Stimulated activated CD4-positive, alpha-beta T cell treated with anti-CD3 and anti-CD28 coated beads, Interleukin-15, amount 100 ng/mL, for 48 hours (primary cell): ENCODE results near the gene FANCL.
"Not testable (repeated sequence)": the region's sequence is repeated elsewhere in the genome, so short reads cannot be mapped to it uniquely, and the experiment has no call there.

Experiments
- DNase-seq, 2 donors: peaks; one replicate each; pipeline ENCODE4 v3.0.0-alpha.2; 2020; ENCODE audit warnings: low read depth in 2 of 2

FANCL gene

DNA sequence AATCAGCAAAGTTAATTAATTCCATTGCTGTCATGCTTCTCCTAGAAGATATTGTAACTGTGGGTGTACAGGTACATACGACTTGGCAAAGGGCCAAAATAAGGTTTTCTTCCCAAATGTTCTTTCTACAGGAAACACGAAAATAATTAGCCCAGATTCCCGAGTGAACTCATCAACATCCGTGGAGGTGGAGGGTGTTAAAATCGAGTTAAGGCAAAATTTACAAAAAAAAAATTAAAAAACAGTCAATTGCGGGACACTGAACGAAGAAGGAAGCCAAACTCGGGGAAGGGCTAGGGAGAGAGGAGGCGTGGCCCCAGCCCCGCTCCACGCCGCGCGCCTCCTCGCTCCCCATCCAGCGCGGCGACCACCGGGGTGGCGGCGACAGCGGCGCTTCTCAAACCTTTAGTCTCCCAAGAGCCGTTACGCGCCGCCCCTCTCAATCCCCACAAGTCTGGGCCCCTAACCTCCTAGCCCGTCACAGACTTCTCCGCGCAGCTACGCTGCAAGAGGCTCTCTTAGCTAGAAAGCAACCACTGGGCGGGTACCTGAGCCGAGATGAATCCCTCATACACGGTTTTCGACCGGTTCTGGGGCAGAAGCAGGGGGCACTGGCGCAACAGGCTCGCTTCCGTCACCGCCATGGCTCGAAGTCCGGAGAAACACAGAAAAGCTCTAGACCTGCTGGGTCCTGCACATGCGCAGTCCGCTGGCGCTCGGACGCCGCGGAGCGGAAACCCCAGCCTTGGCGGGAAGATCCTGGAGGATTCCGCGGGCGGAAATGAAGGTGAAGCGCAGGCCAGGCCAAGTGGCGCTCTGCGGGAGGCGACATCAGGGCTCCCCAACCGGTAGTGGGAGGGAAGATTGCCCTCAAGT, at the start of gene FANCL:
TSS of gene FANCL (minus strand) at position 656 of the 876 bp plus-strand sequence. CDS start at position 644, 12 bp downstream.
- peak; percentile 66 to 68 for DNase-seq

DNA sequence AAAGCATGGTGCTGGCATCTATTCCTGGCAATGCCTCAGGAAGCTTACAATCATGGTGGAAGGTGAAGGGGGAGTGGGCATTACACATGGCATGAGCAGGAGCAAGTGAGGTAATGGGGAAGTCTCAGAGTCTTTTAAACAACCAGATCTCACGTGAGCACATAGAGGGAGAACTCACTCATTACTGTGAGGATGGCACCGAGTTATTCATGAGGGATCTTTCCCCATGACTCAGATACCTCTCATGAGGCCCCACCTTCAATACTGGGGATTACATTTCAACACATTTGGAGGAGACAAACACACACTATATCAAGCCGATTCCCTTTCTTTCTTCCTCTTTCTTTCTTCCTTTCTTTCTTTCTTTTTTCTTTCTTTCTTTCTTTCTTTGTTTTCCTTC, 47.9 kb upstream of the FANCL start:
- no peak for DNase-seq

DNA sequence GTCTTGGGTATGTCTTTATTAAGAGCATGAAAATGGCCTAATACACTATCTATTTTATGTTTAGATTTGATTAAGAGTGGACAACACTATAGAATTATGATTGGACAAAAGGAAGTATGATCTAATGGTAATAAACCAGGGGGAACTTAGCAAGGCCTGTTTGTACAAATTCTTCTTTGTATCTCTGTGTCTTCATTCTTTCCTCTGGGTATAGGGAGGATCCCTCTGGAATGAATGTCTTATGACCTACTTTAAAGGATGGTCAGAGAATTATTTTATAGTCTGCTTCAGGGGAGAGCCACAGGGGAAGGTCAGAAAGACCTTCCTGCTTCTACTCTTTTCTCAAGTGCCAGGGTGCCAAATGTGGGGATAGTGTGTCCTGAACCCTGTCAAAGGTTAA, 42.8 kb upstream of the FANCL start:
- no peak for DNase-seq

DNA sequence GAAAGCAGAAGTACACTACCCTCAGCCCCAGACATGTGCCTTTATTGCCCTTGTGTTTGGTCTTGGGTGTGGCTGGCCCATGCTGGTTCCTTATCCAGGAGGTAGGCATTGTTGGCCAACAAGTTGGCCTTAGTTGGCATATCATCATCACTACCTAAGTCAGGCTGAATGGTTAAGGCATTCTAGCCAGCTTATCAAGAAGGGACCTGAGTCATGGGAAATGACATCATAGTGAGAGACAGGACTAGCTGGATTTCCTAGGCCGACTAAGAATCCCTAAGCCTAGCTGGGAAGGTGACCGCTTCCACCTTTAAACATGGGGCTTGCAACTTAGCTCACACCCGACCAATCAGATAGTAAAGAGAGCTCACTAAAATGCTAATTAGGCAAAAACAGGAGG, 34.0 kb upstream of the FANCL start:
- DNase-seq = not testable (repeated sequence)

DNA sequence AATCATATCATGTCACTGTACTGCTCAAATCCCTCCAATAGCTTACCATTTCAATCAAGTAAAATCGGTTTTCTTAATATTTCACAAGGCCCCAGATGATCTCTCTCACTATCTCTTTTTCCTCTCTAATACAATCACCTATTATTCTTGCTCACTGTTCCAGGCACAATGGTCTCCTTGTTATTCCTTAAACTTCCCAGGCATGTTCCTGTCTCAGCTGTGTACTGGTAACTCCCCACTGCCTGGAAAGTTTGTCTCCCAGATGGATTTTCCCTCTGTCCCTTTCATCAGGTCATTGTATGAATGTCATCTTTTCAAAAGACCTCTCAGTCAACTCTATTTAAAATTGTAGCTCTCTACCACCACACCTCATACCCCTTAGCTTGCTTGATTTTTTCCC, 30.7 kb upstream of the FANCL start:
- DNase-seq = no peak

DNA sequence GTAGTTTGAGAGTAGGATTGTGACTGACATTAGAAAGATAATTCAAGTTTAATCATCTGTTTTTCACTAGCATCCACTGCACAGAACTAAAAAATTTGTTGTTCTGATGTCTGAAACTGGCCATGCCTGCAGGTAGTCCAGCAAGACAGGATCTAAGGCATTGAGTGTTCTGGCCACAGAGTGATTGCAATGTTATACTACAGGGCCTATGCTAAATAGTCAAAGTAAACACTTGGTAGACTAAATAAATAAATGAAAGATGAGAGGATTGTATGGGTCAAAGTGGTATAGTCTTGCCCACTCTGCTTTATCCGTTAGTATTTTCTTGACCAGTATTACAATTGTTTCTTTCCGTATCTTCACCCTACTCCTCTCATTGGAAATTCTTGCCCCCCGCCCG, 27.6 kb upstream of the FANCL start:
- no peak for DNase-seq

DNA sequence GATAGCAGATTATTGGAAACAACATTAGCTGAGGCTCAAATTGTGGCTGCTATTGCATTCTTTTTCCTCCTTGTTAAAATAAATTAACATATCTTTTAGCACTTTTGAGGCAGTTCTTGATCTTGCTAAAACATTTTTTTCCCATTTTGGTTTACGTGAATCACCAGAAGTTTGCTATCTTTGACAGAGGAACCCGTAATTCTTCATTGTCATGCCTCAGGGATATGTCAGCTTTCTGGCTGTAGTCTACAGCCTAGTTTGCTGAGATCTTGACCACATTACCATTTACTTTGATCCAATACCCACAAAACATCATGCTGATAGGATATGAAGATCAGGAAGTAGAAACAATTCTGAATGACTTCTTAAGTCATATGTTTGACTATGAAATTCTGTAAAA, 25.1 kb upstream of the FANCL start:
- DNase-seq = no peak

DNA sequence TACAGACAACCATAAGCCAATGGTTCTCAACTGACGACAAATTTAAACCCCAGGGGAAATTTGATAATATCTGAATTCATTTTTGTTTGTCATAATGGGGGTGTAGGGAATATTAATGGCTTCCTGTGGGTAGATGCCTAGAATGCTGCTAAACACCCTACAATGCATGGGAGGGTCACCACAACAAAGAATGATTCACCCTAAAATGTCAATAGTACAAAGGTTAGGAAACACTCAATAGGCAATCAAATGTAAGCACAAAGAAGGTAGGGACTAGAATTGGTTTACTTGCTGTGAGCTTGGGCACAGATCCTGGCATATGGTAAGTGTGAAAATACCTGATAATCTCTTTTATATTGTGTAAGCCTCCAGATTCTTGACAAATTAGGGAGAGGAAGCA, 20.1 kb upstream of the FANCL start:
- DNase-seq = no peak

DNA sequence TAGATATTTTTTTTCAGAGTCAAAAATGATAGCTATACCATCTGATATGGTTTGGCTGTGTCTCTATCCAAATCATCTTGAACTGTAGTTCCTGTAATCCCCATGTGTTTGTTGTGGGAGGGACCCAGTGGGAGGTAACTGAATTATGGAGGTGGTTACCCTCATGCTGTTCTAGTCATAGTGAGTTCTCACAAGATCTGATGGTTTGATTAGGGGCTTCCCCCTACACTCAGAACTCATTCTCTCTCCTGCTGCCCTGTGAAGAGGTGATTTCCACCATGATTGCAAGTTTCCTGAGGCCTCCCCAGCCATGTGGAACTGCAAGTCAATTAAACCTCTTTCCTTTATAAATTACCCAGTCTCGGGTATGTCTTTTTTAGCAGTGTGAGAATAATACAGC, 17.3 kb upstream of the FANCL start:
- DNase-seq = peak; percentile 13 to 19

DNA sequence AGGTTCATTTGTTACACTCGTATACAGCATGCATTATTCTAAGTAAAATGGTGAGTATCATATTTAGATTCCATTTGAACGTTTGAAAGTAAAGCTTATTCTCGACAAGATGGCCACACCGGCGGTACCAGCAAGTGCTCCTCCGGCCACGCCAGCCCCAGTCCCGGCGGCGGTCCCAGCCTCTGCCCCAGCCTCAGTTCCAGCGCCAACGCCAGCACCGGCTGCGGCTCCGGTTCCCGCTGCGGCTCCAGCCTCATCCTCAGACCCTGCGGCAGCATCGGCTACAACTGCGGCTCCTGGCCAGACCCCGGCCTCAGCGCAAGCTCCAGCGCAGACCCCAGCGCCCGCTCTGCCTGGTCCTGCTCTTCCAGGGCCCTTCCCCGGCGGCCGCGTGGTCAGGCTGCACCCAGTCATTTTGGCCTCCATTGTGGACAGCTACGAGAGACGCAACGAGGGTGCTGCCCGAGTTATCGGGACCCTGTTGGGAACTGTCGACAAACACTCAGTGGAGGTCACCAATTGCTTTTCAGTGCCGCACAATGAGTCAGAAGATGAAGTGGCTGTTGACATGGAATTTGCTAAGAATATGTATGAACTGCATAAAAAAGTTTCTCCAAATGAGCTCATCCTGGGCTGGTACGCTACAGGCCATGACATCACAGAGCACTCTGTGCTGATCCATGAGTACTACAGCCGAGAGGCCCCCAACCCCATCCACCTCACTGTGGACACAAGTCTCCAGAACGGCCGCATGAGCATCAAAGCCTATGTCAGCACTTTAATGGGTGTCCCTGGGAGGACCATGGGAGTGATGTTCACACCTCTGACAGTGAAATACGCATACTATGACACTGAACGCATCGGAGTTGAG, 10.4 kb upstream of the FANCL start:
- not testable (repeated sequence) for DNase-seq

DNA sequence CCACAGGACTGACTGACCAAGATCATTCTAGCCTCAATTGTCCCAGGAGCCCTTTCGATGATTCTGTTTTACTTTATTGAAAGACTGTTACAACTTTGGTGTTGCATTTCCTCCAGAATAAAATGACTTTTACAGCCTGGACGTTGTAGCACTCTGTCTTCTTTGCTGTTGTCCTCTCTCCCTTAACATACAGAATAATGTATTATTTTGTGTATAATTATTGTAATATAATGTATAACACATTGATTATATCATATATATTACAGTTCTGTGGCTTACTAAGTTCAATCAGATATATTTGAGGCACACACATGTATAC, 380 bp upstream of the FANCL start:
- DNase-seq = no peak

DNA sequence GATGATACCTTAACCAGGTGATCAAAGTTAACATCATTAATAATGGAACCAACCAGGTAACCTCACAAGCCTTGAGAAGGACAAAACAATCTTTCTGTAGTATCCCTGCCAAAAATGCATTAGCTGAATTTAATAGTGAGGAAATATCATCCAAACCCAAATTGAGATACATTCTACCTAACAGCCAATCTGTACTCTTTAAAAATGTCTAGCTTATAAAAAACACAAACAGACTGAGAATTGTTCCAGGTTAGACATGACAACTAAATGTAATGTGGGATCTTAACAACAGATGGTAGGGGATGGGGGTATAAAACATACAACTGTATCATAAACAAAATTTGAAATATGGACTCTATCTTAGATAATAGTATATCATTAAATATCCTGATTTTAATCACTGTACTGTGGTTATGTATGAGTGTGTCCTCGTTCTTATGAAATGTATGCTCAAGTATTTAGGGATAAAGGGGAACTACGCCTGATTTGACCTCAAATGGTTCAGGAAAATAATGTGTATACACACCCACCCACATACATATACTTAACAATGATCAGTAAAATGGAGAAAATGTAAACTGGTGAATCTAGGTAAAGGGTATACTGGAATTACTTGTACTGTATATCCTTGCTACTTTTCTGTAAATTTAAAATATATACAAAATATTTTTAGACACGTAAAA, 1.7 kb downstream of the FANCL start:
- no peak for DNase-seq

DNA sequence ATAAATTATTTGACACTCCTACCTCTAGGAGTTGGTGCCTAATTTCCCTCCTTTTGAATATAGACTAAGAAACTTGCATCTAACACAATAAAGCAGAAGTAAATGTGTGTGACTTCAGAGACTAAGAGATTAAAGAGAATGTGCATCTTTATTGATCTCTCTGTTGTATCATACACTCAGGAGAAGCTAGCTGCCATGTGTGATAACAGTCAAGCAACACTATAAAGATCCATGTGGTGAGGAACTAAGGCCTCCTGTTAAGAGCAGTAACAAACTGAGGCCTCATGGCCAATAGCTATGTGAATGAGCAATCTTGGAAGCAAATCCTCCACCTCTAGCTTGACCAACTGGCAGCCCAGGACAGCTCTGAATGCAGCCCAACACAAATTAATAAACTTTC, 3.4 kb downstream of the FANCL start:
- DNase-seq = no peak

DNA sequence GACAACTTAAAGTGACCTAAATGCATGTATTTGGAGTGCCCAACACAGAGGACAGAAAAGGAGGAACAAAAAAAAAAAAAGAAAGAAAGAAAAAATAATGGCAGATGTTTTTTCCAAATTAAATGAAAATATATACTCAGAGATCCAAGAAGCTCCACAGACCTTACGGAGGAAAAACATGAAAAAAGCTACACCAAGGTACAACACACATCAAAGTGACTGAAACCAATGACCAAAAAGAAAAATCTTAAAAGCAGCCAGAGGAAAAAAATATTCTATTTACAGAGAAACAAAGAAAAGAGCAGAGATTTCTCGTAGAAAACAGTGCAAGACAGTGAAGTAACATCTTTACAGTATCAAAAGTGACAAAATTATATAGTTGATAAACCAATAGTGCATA, 5.1 kb downstream of the FANCL start:
- no peak for DNase-seq

DNA sequence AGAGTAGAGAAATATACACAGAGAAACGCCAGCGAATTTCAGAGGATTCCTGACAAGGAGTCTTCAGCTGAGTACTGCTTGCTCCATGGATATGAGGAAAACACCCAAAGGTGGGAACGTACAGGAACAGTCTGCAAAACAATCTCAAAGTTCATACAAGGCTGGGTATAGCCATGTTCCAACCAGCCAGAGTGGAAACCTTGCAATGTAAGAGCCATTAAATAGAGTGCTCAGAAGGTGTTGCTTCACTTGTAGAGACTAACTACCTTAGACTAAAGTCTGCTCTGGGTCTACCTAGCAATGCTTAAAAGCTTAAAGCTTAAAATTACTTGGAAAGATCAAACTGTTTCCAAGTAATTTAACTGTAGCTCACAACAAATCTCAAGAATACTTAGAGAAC, 6.0 kb downstream of the FANCL start:
- DNase-seq = no peak

DNA sequence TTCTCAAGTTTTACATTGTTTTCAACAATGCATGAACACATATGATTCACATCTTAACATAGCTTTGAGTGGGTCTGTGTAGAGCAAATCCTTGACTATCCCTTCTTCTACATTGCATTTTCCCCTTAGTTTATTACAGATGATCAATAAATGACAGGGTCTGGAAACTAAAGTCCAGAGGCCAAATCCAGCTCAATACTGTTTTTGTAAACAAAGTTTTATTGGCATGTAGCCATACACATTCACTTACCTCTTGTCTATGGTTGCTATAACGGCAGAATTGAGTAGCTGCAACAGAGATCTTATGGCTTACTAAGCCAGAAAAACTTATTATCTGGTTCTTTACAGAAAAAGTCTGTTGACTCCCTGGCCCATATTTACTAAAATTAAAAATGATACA, 12.8 kb downstream of the FANCL start:
- DNase-seq = no peak

DNA sequence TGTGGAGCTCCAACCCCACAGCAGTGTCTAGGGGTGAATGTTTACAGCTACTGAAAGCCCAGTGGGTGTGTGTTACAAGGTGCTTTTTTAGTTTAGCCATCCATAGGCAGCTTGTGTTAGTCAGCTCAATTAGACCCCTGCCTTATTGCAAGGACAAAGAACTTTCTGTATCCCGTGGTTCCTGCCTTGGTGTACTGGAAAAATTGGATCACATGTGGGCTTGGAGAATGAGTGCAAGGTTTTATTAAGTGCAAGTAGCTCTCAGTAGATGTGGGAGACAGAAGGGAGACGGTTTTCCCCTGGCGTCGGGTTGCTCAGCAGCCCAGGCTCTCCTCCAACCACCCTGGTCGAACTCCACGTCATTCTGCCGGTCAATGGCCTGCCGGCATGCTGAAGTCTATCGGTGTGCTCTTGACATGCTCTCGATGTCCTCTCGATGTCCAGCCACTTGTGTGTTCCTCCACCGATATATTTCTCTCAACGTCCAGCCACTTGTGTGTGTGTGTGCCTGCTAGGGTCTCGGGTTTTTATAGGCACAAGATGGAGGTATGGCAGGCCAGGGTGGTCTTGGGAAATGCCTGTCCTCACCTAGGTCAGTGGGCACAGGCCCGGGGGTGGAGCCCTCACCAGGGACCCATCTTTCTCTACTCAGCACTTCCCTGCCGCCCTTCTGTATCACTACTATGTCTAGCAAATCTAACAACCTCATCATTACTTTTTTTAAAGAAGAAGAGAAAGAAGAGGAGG, 13.8 kb downstream of the FANCL start:
- DNase-seq = no peak

DNA sequence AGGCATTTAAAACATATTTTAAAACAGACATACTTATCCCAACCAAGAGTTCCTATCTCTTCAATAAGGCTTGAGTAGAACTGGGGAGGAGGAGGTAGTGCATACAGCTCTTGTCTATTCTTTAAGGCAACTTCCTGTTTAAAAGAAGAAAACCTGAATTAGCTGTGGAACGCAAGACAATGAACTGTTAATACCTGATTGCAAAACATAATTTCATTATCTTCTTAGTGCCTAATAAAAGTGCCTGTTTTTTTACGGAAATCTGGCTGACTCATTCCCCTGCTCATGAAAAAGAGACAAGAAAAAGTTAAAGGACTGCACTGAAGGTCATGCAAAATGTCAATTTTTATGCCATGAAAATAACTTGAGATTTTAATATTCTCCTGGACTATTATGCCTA, 19.2 kb downstream of the FANCL start:
- DNase-seq = no peak

DNA sequence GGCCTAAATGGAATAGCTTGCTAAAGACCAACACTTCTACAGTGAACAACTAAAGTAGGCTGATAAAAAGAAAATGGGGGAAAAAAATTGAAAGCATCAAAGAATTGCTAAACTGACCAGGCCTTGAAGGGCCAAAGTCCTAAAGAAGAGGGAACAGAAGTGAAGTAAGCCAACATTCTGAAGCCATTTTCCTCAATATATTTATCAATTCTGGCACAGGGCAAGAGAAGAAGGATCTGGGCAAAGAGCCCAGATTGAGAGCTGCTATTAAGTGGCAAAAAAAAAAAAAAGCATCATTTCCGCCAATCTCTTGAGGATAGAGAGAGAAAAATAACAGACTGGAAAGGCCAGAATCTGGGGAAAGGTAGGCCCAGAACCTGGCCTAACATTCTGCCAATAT, 25.7 kb downstream of the FANCL start:
- no peak for DNase-seq

DNA sequence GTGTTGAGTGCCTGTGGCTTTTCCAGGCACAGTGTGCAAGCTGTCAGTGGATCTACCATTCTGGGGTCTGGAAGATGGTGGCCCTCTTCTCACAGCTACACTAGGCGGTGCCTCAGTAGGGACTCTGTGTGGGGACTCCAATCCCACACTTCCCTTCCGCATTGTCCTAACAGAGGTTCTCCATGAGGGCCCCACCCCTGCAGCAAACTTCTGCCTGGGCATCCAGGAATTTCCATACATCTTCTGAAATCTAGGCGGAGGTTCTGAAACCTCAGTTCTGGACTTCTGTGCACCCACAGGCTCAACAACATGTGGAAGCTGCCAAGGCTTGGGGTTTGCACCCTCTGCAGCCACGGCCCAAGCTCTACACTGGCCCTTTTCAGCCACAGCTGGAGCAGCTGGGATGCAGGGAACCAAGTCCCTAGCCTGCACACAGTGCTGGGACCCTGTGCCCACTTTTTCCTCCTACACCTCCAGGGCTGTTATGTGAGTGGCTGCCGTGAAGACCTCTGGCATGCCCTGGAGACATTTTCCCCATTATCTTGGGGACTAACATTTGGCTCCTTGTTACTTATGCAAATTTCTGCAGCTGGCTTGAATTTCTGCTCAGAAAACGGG, 30.1 kb downstream of the FANCL start:
- not testable (repeated sequence) for DNase-seq

DNA sequence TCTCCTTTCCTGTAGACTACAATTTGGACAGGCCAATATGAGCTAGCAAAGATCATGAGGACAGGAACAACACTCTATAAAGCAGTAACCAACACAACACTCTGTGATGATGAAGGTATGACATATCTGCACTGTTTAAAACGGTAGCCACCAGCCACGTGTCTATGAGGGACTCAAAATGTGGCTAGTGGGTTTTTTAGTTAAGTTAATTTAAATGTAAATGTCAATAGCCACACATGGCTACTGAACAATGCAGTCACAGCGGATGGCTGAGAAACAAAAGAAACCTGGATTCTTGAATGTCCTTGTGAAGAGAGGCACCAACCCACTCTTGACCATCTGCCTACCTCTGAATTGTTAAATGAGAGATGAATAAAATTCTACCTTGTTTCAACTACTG, 33.9 kb downstream of the FANCL start:
- DNase-seq = no peak
